T-helper 1 cell treated with Interleukin-12 subunit alpha and Interleukin-12 subunit beta and Interleukin-4 antibody, amounts not matched to agents 30 ng/mL and 1 ng/mL, for 36 hours (primary cell): ENCODE measurements around the gene FAM227A. TPM values are rescaled to one million over a fixed set of nuclear protein-coding genes. Genes with fewer than 3 reads are reported as not detected.

Experiments used
- intact Hi-C: fragments of 100-400 bp; cut with micrococcal nuclease; formaldehyde crosslinking; loops from one replicate; pipeline ENCODE4 v1.15.1; 2024
- total RNA-seq: library from RNA; stranded (reverse); gene quantifications from 2 replicates; pipeline ENCODE4 v1.2.3, GENCODE V29; 2022

The FAM227A gene
- total RNA-seq, 1 donor from 2014 or later = 0.39 TPM

DNA sequence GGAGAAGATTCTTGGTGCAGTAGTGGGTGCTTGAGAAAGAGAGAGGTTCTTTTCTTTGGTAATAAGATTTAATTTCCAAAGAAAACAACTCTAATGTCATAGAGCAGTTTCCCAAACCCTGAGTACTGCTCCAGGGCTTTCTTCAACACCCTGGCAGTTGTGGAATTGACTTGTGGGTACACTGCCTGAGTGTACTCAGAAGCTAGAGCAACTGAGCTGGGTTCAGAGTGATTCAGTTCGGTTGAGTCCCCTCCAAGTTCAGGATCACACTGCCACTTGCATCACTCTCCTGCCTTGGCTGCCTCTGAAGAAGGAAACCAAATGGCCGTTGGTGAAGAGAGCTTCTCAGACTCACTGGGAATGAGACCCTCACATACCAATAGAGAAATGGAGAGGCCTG lies 91.5 kb downstream of the FAM227A start:
- intact Hi-C loops = no loop called here

DNA sequence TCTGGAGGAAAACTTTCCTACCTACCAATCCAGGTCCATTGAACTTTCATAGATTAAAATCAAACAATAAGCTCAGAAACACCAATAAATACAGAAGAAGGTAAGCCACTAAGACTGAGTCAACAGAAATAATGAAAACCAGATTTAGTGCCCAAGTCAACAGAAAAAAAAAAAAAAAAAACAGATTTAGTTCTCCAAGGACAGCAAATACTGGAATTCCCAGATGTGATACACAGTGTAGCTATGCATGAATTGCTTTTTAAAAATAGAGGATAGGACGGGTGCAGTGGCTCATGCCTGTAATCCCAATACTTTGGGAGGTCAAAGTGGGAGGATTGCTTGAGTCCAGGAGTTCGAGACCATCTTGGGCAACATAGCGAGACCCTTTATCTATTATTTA lies 101.9 kb downstream of the FAM227A start:
- intact Hi-C loops = no loop called here

DNA sequence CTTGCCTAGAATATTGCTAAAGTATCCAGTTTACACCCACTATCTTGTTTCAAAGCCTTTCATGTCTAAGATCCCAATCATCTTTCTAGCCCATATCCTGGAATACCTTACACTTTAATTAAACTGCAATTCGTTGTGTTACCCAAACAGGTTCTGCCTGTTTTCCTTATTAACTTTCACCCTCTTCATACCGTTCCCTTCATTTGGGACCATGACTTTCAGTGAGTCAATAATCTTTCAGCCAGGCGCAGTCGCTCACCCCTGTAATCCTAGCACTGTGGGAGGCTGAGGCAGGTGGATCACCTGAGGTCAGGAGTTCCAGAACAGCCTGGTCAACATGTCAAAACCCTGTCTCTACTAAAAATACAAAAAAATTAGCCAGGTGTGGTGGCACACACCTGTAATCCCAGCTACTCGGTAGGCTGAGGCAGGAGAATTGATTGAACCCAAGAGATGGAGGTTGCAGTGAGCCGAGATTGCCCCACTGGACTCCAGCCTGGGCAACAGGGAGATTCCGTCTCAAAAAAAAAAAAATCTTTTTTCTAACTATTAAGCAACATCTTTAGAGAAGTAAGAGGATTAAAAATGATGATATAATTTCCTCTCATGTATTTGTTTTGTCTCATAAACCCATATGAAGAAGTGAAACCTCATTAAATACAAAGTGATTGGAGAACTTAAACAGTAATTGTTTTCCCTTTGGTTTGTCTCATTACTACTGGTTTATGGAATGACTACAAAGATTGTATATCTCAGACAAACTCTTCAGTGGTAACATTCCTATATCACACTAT lies 106.9 kb downstream of the FAM227A start:
- intact Hi-C loops = no loop called here

DNA sequence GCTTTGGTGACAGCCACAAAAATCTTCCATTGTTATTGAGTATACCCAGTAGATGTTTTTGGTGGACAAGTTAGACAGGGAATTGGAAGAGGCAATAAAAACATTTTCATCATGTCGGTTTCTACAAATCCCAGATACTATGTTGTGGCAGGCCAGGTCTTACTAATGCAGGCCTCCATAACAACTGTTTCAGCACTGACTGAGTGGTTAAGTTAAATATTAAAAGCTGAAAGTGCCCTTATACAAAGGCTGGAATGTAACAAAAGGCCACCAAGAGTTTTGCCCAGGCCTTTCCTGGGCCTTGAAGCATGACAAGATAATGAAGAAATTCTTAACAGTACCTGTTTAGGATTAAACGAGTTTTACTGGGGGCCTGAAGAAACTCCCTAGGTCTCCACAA lies 115.5 kb downstream of the FAM227A start:
- intact Hi-C loops = no loop called here

DNA sequence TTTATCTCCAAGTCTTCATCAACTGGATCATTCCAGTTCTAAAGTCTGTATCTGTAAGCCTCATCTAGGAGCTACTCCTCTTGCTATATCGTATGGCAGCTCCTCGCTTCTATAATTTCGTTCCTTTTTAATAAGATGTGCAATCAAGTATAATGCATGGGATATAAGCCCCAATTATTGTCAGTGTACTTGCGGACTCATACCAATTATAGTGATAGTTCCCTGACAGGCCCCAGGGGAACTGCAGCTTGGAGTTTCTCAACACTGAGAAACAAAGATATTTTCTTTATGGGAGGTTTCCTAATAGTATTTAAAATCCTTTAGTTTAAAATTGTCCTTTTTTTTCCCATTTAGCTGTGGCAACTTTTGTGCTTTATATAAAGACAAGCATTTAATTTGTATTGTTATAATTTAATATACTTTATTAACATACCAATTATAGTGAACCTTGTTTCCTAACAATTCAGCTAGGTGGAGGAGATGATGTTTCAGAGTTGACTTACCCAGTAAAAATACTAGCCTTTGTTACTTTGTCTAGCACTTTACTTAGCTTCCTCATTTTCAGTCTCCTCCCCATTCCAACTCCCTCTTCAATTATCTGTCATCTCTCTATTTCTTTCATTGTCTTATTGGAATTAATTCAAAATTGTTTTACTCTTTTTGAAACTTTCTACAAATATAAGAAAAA lies 124.8 kb downstream of the FAM227A start:
- intact Hi-C loops = loop anchor here (1.0 kb wide), 1 partner anchor 25 kb away; the partner anchor contains the start of gene DDX17

Other genes starting within 250 kb of the FAM227A start
- gene KCNJ4, start 201.2 kb downstream of the FAM227A start, total RNA-seq = not detected in 2 replicates
- gene KDELR3, start 188.3 kb downstream of the FAM227A start, total RNA-seq = 0.95 and 0.98 TPM in 2 replicates
- gene DDX17, start 150.1 kb downstream of the FAM227A start, total RNA-seq = 435 and 444 TPM in 2 replicates
- 4.6 and 6.1 TPM in 2 replicates for gene DMC1, start 86.2 kb downstream of the FAM227A start, total RNA-seq
- gene CBY1, start 246 bp upstream of the FAM227A start, total RNA-seq = 10.8 and 11.1 TPM in 2 replicates
- 97.4 and 102 TPM in 2 replicates for gene TOMM22, start 25.6 kb upstream of the FAM227A start, total RNA-seq
- 74.6 and 77.6 TPM in 2 replicates for gene JOSD1, start 44.6 kb upstream of the FAM227A start, total RNA-seq
- 99.9 and 104 TPM in 2 replicates for gene GTPBP1, start 49.6 kb upstream of the FAM227A start, total RNA-seq
- 518 and 541 TPM in 2 replicates for gene SUN2, start 99.6 kb upstream of the FAM227A start, total RNA-seq
- 7.6 and 8.6 TPM in 2 replicates for gene DNAL4, start 137.8 kb upstream of the FAM227A start, total RNA-seq
- gene NPTXR, start 187.6 kb upstream of the FAM227A start, total RNA-seq = 1.3 and 1.6 TPM in 2 replicates
- 96.2 and 99.5 TPM in 2 replicates for gene CBX6, start 215.8 kb upstream of the FAM227A start, total RNA-seq